ENCODE measurements around the gene GABPA.
A peak's percentile ranks its signal among the peaks of the same experiment; 100 is the strongest.
"Not testable (repeated sequence)": the region's sequence is repeated elsewhere in the genome, so short reads cannot be mapped to it uniquely, and the experiment has no call there.

GABPA gene

GRCh38 chr21:25734904-25735645, at the start of gene GABPA, which contains the start of gene ATP5PF:
Gene GABPA (plus strand): TSS chr21:25734972. CDS start chr21:25741599, 6,627 bp downstream.
Gene ATP5PF (minus strand): TSS chr21:25734904. CDS start chr21:25729794, 5,110 bp downstream.
- DNase-seq: peak; percentile 98 to 100 (median 100)

GRCh38 chr21:25687787-25688186, 47.0 kb upstream of the GABPA start:
- DNase-seq: no peak

DNA sequence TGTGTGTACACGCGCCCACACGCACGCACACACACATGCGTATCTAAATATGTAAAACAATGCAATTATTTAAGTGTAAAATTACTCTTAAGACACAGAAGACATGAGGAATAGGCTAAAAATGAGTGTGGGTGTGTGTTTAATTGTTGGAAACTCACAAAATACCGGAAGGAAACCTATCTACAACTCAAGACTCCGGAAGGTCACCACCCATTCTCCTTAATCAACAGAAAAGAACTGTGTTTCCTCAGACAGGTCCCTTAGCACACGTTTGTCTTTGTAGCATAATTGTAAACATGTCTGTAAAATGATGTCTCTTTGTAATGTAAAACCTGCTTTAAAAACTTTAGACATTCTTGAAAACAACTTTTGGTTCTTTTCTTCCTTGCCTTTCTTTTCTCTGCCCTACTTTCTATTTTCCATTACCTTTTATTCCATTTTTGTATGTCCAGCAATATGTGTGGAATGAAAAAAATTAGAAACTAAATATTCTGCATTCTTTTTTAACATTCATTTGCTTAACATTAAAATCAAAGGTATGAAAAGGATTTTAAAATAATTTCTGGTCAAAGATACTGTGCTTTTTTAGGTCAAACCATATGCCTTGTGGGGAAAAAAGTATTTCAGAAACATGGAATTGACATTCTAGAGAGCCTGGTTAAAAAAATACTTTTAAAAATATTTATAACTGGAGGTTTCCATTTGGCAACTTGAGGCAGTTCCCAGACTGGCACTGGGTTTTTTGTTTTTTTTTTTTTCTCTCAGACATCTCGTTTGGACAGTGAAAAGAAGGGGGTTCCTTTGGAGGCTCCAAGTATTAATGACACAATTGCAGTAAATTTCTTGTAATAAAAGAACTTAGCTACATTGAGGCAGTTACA, 46.3 kb upstream of the GABPA start:
- DNase-seq: no peak

DNA sequence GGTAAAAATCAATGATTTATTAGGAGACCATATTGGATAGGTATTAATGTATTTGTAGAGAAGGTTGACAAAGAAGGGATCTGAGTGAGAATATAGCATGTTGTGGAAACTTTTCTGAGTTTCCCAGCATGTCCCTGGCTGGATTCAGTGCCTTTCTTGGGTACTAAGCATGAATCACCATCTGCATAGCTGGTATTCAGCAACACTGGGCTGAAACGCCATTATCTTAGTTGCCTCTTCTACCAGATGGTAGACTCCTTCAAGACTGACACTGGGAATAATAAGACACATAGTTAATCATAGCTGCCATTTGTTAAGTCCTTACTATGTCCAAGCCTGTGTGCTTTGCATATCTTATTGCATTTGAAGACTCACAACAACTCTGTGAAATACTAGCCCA, 45.5 kb upstream of the GABPA start:
- DNase-seq: no peak

DNA sequence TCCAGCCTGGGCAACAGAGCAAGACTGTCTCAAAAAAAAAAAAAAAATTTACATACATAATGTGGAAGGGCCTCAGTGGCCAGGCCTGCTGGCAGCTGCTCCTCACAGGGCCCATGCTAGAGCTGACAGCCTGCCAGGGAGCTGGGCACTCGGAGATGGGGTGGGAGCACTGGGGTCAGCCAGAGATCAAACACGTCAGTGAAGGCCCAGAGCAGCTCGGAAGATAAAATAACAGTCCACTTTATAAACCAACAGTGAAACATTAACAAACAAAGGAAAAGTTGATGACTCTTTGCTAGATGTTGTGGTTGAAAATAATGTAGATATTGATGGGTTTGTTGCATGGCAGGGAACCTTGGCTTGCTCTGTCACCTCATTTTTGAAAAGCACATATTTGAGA, 42.8 kb upstream of the GABPA start:
- DNase-seq: no peak

GRCh38 chr21:25695461-25695860, 39.3 kb upstream of the GABPA start:
- DNase-seq: not testable (repeated sequence)

- DNase-seq: peak in 1 of 3 experiments; percentile 13
Measured at GRCh38 chr21:25700741-25701140, 34.0 kb upstream of the GABPA start.

DNA sequence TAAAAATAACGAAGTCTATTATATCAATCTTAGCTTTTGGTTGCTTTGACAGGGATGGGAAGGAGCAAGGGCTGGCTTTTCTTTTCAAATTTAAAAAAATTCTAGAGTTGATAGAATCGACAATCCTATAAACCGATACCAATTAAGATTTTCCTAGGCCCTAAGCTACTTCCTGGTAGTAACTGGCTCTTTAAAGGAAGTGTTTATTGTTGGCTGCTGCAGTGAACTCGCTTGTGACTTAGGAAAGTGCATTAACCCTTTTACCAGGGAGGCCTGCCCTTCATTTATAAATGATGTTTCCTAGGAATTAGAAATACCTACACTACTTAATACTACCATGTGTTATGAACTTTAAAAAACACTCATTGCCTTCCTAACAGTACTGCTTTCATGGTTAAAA, 33.2 kb upstream of the GABPA start:
- DNase-seq: no peak

DNA sequence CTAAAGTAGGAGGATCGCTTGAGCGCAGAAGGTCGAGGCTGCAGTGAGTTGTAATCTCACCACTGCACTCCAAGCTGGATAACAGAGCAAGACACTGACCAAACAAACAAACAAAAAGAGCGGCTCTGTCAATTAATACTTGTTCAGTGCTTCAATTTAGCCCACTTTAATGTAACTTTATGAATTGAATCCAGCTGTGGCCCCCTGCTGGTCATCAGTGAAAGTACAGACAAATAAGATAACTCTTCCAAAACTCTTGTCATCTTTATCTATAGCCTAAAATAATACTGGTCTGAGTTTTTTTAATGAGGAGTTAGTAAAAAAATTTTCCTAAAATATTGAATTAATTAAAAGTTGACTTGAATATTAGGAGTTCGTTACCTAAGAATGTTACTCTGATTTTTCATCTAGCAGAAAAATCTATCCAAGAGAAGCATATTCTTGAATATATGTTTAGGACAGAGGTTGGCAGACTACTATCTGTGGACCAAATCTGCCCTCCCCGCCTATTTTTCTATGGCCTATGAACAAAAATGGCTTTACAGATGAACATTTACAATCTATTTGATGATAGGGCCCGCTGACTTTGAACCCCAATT, 26.2 kb upstream of the GABPA start:
- peak; percentile 23 to 74 (median 48) for DNase-seq

- DNase-seq: no peak
Measured at GRCh38 chr21:25709684-25710265, 25.0 kb upstream of the GABPA start.

DNA sequence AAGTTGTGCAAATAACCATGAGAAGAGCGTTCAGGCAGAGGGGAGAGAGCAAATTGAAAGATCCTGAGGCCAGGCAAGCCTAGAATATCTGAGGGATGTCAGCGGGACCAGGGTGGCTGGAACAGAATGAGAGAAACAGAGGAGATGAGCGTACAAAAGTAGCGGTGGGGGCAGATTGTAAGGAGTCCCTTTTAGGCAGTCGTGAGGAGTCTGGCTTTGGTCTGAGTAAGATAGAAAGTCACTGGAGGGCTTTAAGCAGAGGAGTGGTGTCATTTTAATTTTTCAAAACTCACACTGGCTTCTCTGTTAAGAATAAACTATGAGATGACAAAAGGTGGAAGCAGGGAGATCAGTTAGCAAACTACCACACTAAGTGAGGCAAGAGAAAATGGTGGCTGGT, 24.2 kb upstream of the GABPA start:
- DNase-seq: no peak

DNA sequence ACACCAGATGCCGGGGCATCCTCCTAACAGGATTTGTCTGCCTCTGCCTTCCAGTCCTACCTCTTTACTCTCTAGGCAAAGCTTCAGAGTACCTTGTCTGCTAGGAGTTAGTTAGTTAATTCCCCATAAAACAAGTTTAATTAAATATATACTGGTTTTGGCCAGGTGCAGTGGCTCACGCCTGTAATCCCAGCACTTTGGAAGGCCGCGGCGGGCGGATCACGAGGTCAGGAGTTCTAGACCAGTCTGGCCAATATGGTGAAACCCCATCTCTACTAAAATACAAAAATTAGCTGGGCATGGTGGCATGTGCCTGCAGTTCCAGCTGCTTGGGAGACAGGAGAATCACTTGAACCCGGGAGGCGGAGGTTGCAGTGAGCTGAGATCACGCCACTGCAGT, 20.7 kb upstream of the GABPA start:
- DNase-seq: not testable (repeated sequence)

DNA sequence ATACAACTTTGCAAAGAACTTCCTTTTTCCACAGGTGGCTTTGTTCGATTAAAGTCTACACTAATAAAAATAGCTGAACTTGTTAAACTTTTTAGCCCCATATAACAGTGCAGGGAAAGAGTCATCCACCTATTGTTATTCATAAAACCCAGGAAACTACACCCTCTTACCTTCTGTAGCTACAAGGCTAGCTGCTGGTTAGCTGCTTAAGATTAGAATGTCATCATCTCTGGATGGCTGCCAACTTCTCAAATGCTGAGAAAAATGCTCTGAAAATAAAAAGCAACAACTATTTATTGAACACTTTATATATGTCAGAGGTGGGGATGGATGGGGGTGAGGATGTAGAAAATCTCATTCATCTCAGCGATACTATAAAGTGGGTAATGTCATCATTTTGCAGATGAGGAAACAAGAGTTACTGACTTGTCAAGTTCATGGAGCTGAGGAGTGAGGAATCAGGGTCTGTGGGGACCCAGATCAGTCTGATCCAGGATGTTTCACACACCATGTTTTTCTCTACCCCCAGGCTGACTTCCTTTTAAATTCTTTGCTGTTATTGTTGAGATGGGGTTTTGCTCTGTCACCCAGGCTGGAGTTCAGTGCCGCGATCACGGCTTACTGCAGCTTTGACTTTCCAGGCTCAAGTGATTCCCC, 17.2 kb upstream of the GABPA start:
- no peak for DNase-seq

- DNase-seq: no peak
Measured at GRCh38 chr21:25721987-25722386, 12.8 kb upstream of the GABPA start.

- DNase-seq: no peak
Measured at GRCh38 chr21:25722631-25723030, 12.1 kb upstream of the GABPA start.

- DNase-seq: no peak
Measured at GRCh38 chr21:25732091-25732760, 2.5 kb upstream of the GABPA start.

- DNase-seq: peak in 1 of 3 experiments; percentile 72
Measured at GRCh38 chr21:25733859-25734653, 716 bp upstream of the GABPA start.

DNA sequence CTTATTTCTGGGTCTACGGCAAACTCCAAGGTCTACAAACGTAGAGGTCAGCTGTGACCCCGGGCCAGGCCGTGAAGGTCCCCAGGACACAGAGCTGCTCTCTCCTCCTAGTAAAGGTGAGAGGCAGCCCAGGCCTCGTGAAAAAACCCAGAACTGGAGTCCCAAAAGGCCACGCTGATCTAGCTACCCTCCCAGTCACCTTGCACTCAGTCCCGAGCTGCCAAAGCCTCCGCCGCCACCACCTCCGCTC, 193 bp upstream of the GABPA start:
- no peak for DNase-seq

- peak; percentile 81 to 94 (median 93) for DNase-seq
Measured at GRCh38 chr21:25735646-25736597, 1.1 kb downstream of the GABPA start.

DNA sequence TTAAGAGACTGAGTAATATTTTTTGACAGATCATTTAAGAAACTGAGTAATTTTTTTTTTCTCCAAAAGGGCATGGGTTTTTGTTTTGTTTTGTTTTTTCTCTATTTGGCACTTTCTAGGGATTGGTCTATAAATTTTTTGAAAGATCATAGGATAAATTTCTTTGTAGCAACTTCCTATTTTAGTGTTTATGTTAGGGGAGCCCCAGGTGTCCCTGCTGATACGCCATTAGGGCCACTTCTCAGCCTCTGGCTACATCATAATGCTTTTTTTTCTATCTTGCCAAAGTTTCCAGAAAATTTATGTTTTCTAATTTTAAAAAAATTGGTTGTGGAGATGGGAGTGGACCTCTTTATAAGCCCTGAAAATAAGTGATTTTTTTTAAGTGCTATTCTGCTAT, 2.6 kb downstream of the GABPA start:
- DNase-seq: no peak

Measured in NCI-H1417 (cell line).